CD8-positive, alpha-beta memory T cell (primary cell): Measurements from ENCODE around the gene CRYBG2. TPM values are rescaled to one million over a fixed set of nuclear protein-coding genes. Genes with fewer than 3 reads are reported as not detected.
"Not testable (repeated sequence)": the region's sequence is repeated elsewhere in the genome, so short reads cannot be mapped to it uniquely, and the experiment has no call there.

ENCODE experiments used
- CTCF ChIA-PET: fragments of 350-600 bp; sonication (Branson Sonifier 250); formaldehyde crosslinking; loops from one replicate; lab custom pipeline; 2021; ENCODE audit warnings: antibody characterized with exemption; lab: Charles Lee
- POLR2A ChIA-PET: fragments of 350-600 bp; sonication (Branson Sonifier 250); formaldehyde crosslinking; loops from one replicate; lab custom pipeline; 2021; ENCODE audit warnings: antibody characterized with exemption; lab: Charles Lee
- DNase-seq, 5 donors: peaks; one replicate each; pipeline versions ENCODE4 v3.0.0 to v3.0.0-alpha.2; 2020 to 2022; ENCODE audit warnings: mixed read lengths in 1 of 5
- H3K27ac ChIP-seq: one replicate; pipeline ENCODE4 v1.7.0; 2013; ENCODE audit warnings: low read depth, mild to moderate bottlenecking, low read length, moderate library complexity
- H3K27me3 ChIP-seq: 2 replicates; pipeline ENCODE4 v1.7.0; 2013; ENCODE audit warnings: low read length, mild to moderate bottlenecking; ENCODE audit not compliant: insufficient read depth, poor library complexity, severe bottlenecking
- H3K36me3 ChIP-seq: 2 replicates; pipeline ENCODE4 v1.7.0; 2013; ENCODE audit warnings: mild to moderate bottlenecking, low read length, moderate library complexity; ENCODE audit not compliant: insufficient read depth
- H3K4me1 ChIP-seq: 2 replicates; pipeline ENCODE4 v1.7.0; 2013; ENCODE audit warnings: mild to moderate bottlenecking, low read length, moderate library complexity; ENCODE audit not compliant: insufficient read depth
- H3K4me3 ChIP-seq: 2 replicates; pipeline ENCODE4 v1.7.0; 2013; ENCODE audit warnings: mild to moderate bottlenecking, low read length
- H3K9me3 ChIP-seq: 2 replicates; pipeline ENCODE4 v1.7.0; 2013; ENCODE audit warnings: mild to moderate bottlenecking, low read length
- H3K27ac Mint-ChIP-seq, 8 donors: one replicate each; pipeline ENCODE4 v1.8.0; 2020 to 2021; ENCODE audit warnings: mixed read lengths in 8 of 8, mild to moderate bottlenecking in 6 of 8, inconsistent platforms in 3 of 8, moderate library complexity in 3 of 8
- H3K27me3 Mint-ChIP-seq, 2 donors: one replicate each; pipeline ENCODE4 v1.8.0; 2020 to 2021; ENCODE audit warnings: mixed read lengths in 2 of 2, mild to moderate bottlenecking in 1 of 2, moderate library complexity in 1 of 2
- H3K36me3 Mint-ChIP-seq, 3 donors: one replicate each; pipeline ENCODE4 v1.8.0; 2020 to 2021; ENCODE audit warnings: mixed read lengths in 3 of 3, inconsistent platforms in 1 of 3, mild to moderate bottlenecking in 1 of 3
- H3K4me1 Mint-ChIP-seq, 3 donors: one replicate each; pipeline ENCODE4 v1.8.0; 2020 to 2021; ENCODE audit warnings: mixed read lengths in 3 of 3, inconsistent platforms in 1 of 3, mild to moderate bottlenecking in 1 of 3
- H3K4me3 Mint-ChIP-seq, 7 donors: one replicate each; pipeline ENCODE4 v1.8.0; 2020 to 2021; ENCODE audit warnings: mixed read lengths in 7 of 7, mild to moderate bottlenecking in 6 of 7, moderate library complexity in 4 of 7, inconsistent platforms in 2 of 7
- H3K9me3 Mint-ChIP-seq, 5 donors: one replicate each; pipeline ENCODE4 v1.8.0; 2020 to 2022; ENCODE audit warnings: mixed read lengths in 5 of 5, mild to moderate bottlenecking in 3 of 5, moderate library complexity in 2 of 5, inconsistent platforms in 1 of 5
- polyA plus RNA-seq: library from polyadenylated mRNA; unstranded; fragments of 300-500 nt; fragmentation: Illumina TruSeq; gene quantifications from one replicate; pipeline ENCODE4 v1.2.3, GENCODE V29; 2021
- total RNA-seq, 2 experiments: library from RNA; stranded (reverse); gene quantifications; one replicate each; pipeline ENCODE4 v1.2.3, GENCODE V29; 2021

The CRYBG2 gene
- total and polyA plus RNA-seq, 3 experiments from 2014 or later = 0.85 to 1.9 (median 1.3) TPM

DNA sequence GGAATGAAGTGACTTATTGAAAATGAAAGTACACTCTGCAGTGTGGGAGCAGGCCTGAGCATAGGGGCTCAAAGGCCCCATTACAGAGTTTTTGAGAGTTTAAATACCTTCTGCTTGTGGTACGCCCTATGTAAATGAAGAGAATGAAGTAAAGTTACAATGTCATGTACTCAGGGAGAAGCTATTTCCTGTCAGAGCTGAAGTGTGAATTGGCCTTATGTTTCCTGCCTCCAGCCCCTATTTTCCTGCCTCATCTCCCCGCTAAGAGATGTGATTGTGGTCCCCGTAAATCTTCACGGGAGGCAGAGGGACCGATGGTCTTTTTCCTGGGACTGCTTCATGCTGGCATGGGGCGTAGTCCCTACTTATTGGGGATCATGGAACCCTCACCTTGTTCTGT is 21.2 kb upstream of the CRYBG2 start:
- H3K27me3 ChIP-seq = no peaks in the 10 kb centered on the region
- ChIA-PET CTCF (interaction anchor here (0.6 to 8.6 kb wide), 14 partner anchors 14 to 780 kb away, joined by 3 to 144 read pairs (median 5); partner anchors contain the start of genes CD52, CEP85, SLC9A1 and ZNF593), POLR2A (interaction anchor here (0.6 to 1.3 kb wide), 2 partner anchors 16 to 32 kb away, joined by 3 to 4 read pairs; no protein-coding TSS in a partner anchor)
- Mint-ChIP-seq H3K27me3 (peaks cover 0 to 3% of the 10 kb centered on the region in 2 donors), H3K36me3 (peaks cover 0 to 8% (median 0%) of the 10 kb centered on the region in 3 donors), H3K4me3 (peak overlapping the region; percentile 25 to 79 (median 65)), H3K27ac (peak overlapping the region; percentile 41 to 93 (median 74)), H3K4me1 (peaks cover 85 to 96% (median 95%) of the 10 kb centered on the region in 3 donors), H3K9me3 (peaks cover 0 to 5% (median 0%) of the 10 kb centered on the region in 5 donors)
- peaks cover 99% of the 10 kb centered on the region for H3K4me1 ChIP-seq
- no peak overlapping the region for H3K4me3 ChIP-seq
- no peaks in the 10 kb centered on the region for H3K9me3 ChIP-seq
- H3K36me3 ChIP-seq = no peaks in the 10 kb centered on the region
- no peak for DNase-seq
- H3K27ac ChIP-seq = no peak overlapping the region

DNA sequence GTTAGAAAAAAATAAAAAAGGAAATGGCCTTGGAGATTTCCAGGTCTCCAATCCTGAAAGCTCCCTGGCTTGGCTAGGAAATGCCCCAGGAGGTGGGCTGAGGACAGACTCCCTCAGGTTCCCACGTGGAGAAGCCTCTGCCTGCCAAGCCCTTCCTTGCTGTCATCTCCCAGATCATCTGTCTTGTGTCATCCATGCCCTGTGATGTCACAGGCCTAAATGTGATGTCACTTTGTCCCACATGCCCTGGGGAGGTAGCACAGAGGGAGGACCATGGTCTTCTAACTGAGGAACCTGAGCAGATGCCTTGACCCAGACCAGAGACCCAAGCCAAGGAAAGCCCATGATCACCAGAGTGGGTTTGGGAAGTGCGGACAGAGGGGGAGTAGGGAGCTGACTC is 20.4 kb upstream of the CRYBG2 start:
- POLR2A ChIA-PET = interaction anchor here (1.1 to 1.3 kb wide), 2 partner anchors 10 to 15 kb away, joined by 3 to 4 read pairs; no protein-coding TSS in a partner anchor
- H3K36me3 Mint-ChIP-seq, H3K27me3 ChIP-seq, H3K9me3 ChIP-seq, H3K4me3 ChIP-seq, DNase-seq, H3K27ac ChIP-seq, H3K9me3 Mint-ChIP-seq, H3K27me3 Mint-ChIP-seq, H3K36me3 ChIP-seq: not testable (repeated sequence)
- Mint-ChIP-seq H3K4me3 (peak overlapping the region in 6 of 7 donors; percentile 49 to 79 (median 68)), H3K27ac (peak overlapping the region in 7 of 8 donors; percentile 60 to 93 (median 82)), H3K4me1 (peaks cover 86 to 97% (median 97%) of the 10 kb centered on the region in 3 donors)
- CTCF ChIA-PET = interaction anchor here (0.8 to 8.6 kb wide), 15 partner anchors 13 to 204 kb away, joined by 3 to 144 read pairs (median 6); partner anchors contain the start of genes CD52, CEP85 and ZNF593
- peaks cover 100% of the 10 kb centered on the region for H3K4me1 ChIP-seq

DNA sequence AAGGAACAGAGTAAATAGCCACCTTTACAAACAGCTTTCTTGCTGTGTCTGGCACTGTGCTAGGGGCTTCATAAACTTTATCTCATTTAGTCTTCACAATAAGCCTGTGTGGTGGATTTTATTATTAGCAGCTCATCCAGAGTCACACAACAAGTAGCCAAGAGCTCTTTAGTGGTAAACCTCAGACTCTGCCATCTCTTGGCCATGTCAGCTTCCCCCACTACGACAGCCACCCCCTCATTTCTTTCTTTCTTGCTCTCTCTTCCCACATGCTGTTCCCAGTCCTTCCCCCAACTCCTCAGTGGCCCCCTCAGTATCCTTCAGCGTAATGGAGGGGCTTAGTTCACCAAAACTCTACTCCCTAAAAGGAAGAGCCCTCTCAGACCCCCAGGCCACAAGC is 19.9 kb upstream of the CRYBG2 start:
- peak overlapping the region; percentile 60 to 93 (median 78) for H3K27ac Mint-ChIP-seq
- H3K4me3 ChIP-seq = no peak overlapping the region
- peak overlapping the region; percentile 1 to 71 (median 65) for H3K4me3 Mint-ChIP-seq
- H3K27me3 ChIP-seq = no peaks in the 10 kb centered on the region
- ChIA-PET CTCF (interaction anchor here (0.8 to 8.6 kb wide), 14 partner anchors 8 to 204 kb away, joined by 3 to 144 read pairs (median 6); partner anchors contain the start of genes CEP85 and ZNF593), POLR2A (interaction anchor here (1.1 kb wide), 1 partner anchor 10 kb away, joined by 3 read pairs; no protein-coding TSS in a partner anchor)
- no peaks in the 10 kb centered on the region for H3K36me3 ChIP-seq
- no peak overlapping the region for H3K27ac ChIP-seq
- H3K4me1 ChIP-seq = peaks cover 95% of the 10 kb centered on the region
- H3K36me3 Mint-ChIP-seq = peaks cover 0 to 7% (median 0%) of the 10 kb centered on the region in 3 donors
- DNase-seq = no peak
- peaks cover 0 to 5% (median 0%) of the 10 kb centered on the region in 5 donors for H3K9me3 Mint-ChIP-seq
- peaks cover 83 to 92% (median 91%) of the 10 kb centered on the region in 3 donors for H3K4me1 Mint-ChIP-seq
- H3K27me3 Mint-ChIP-seq = peaks cover 0 to 3% of the 10 kb centered on the region in 2 donors
- H3K9me3 ChIP-seq = no peaks in the 10 kb centered on the region

DNA sequence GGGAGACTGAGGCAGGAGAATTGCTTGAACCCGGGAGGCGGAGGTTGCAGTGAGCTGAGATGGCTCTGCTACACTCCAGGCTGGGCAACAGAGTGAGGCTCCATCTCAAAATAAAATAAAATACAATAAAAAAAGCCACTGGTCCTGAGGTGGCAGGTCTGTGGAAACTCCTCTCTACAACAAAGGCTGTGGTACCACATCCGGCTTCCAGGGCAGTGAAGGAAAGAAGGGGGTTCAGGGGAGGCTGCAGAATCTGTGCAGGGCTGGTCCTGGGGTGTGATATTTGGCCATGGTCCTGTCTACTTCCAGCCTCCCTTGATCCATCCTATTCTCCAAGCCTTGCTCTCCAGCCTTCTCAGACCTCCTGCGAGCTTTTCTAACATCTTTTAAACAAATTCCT is 19.4 kb upstream of the CRYBG2 start:
- Histone ChIP-seq H3K4me1 (peaks cover 90% of the 10 kb centered on the region), H3K4me3 (peak overlapping the region; percentile 3), H3K27me3 (no peaks in the 10 kb centered on the region), H3K36me3 (no peaks in the 10 kb centered on the region), H3K9me3 (no peaks in the 10 kb centered on the region), H3K27ac (no peak overlapping the region)
- H3K27ac Mint-ChIP-seq = peak overlapping the region; percentile 48 to 93 (median 80)
- CTCF ChIA-PET = interaction anchor here (0.7 to 8.6 kb wide), 14 partner anchors 9 to 203 kb away, joined by 3 to 144 read pairs (median 6); partner anchors contain the start of genes CEP85 and ZNF593
- DNase-seq = peak; percentile 27 to 69 (median 51)
- H3K27me3 Mint-ChIP-seq = peaks cover 0 to 1% of the 10 kb centered on the region in 2 donors
- H3K4me3 Mint-ChIP-seq = peak overlapping the region; percentile 1 to 71 (median 55)
- H3K4me1 Mint-ChIP-seq = peaks cover 81 to 92% (median 90%) of the 10 kb centered on the region in 3 donors
- peaks cover 0 to 5% (median 0%) of the 10 kb centered on the region in 5 donors for H3K9me3 Mint-ChIP-seq
- H3K36me3 Mint-ChIP-seq = peaks cover 0 to 4% (median 0%) of the 10 kb centered on the region in 3 donors
- POLR2A ChIA-PET = interaction anchor here (0.8 kb wide), 1 partner anchor 13 kb away, joined by 3 read pairs; no protein-coding TSS in a partner anchor

DNA sequence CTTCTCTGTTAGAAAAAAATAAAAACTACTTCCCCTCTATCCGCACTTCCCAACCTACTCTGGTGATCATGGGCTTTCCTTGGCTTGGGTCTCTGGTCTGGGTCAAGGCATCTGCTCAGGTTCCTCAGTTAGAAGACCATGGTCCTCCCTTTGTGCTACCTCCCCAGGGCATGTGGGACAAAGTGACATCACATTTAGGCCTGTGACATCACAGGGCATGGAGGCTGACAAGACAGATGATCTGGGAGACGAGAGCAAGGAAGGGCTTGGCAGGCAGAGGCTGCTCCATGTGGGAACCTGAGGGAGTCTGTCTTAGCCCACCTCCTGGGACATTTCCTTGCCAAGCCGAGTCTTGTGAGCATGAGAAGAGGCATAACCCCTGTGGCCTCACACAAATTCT is 18.7 kb upstream of the CRYBG2 start, which contains the start of gene ZNF683:
Gene ZNF683, minus strand, starts transcription at position 140 of the 400 bp plus-strand sequence. CDS start 4,179 bp downstream, outside the sequence.
- Mint-ChIP-seq H3K4me1 (peaks cover 81 to 92% (median 89%) of the 10 kb centered on the region in 3 donors), H3K4me3 (peak within 1 kb of the TSS; percentile 30 to 90 (median 70)), H3K27ac (peak within 1 kb of the TSS; percentile 48 to 93 (median 80))
- not testable (repeated sequence) for H3K9me3 ChIP-seq, H3K36me3 ChIP-seq, H3K27ac ChIP-seq, DNase-seq, H3K27me3 Mint-ChIP-seq, H3K9me3 Mint-ChIP-seq, H3K36me3 Mint-ChIP-seq, H3K27me3 ChIP-seq
- POLR2A ChIA-PET = interaction anchor here (0.8 kb wide), 1 partner anchor 12 kb away, joined by 3 read pairs; no protein-coding TSS in a partner anchor
- Histone ChIP-seq H3K4me1 (peaks cover 89% of the 10 kb centered on the region), H3K4me3 (peak within 1 kb of the TSS; percentile 3)
- CTCF ChIA-PET = interaction anchor here (0.7 to 8.6 kb wide), 7 partner anchors 9 to 86 kb away, joined by 3 to 144 read pairs (median 6); no protein-coding TSS in a partner anchor

DNA sequence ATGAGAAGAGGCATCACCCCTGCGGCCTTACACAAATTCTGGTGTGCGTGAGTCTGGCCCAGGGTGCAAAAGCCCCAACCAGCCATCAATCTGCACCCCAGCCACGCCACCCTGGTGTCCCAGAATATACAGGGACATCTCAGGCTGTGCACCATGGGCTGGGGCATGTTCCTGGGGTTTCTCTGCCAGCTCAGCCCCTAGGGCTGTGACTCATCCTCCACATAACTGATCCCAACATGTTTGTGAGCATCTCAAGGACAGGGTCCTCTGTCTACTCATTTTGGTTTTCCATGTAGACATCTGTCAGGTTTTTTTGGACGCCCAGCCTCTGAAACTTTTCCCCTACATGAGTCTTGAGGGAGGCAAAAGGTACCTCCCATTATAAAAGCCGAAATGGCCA is 18.1 kb upstream of the CRYBG2 start:
- peaks cover 75 to 90% (median 83%) of the 10 kb centered on the region in 3 donors for H3K4me1 Mint-ChIP-seq

DNA sequence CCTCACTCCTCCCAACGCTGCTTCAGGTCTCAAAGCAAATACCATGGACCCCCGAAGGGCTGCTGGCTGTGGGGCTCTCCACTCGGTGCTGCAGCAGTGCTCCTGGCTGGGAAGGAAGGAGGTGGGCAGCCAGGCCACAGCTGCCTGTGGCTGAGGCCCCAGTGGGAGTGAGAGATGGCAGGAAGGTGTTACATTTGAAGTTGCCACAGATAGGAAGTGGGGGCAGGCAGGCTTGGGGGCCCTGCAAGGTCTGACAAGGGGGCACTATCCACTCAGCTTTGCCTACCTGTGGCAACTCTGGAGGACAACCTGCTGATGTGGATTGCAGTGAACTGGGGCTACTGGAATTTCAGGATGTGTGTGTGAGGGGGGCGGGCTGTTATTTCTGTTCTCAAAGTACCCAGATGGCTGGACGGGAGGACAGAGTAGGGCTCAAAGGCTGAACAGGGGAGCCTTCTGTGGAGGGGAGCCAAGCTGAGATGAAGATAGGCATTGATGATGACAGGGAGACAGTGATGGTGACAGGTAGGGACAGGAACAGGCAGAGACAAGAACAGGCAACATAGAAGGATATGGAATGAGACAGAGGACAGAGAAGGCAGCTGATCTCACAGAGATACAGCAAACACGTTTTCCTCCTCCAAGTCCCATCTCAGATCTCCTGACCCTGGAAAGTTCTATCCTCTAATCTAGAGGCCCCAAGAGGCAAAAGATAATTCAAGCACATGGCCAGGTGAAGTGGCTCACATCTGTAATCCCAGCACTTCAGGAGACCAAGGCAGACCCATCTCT is 16.9 kb upstream of the CRYBG2 start:
- peak overlapping the region; percentile 25 for H3K4me3 ChIP-seq
- H3K36me3 ChIP-seq = no peaks in the 10 kb centered on the region
- no peaks in the 10 kb centered on the region for H3K27me3 Mint-ChIP-seq
- H3K4me1 ChIP-seq = peaks cover 73% of the 10 kb centered on the region
- peak overlapping the region; percentile 56 to 90 (median 82) for H3K4me3 Mint-ChIP-seq
- H3K27me3 ChIP-seq = no peaks in the 10 kb centered on the region
- H3K27ac ChIP-seq = peak overlapping the region; percentile 8
- POLR2A ChIA-PET = interaction anchor here (0.9 to 1.5 kb wide), 5 partner anchors 8 to 83 kb away, joined by 3 to 6 read pairs (median 3); no protein-coding TSS in a partner anchor
- no peaks in the 10 kb centered on the region for H3K9me3 ChIP-seq
- peaks cover 0 to 4% (median 4%) of the 10 kb centered on the region in 3 donors for H3K36me3 Mint-ChIP-seq
- CTCF ChIA-PET = interaction anchor here (1.3 to 2.4 kb wide), 7 partner anchors 8 to 86 kb away, joined by 4 to 14 read pairs (median 11); no protein-coding TSS in a partner anchor
- H3K4me1 Mint-ChIP-seq = peaks cover 64 to 81% (median 71%) of the 10 kb centered on the region in 3 donors
- peak in 2 of 5 donors; percentile 46 to 55 for DNase-seq
- H3K27ac Mint-ChIP-seq = peak overlapping the region; percentile 30 to 94 (median 80)
- H3K9me3 Mint-ChIP-seq = peaks cover 0 to 5% (median 0%) of the 10 kb centered on the region in 5 donors

More for the DNA sequence above, 18.1 kb upstream of the CRYBG2 start:
- H3K36me3 ChIP-seq = no peaks in the 10 kb centered on the region
- Mint-ChIP-seq H3K27me3 (no peaks in the 10 kb centered on the region), H3K4me3 (peak overlapping the region in 5 of 7 donors; percentile 12 to 71 (median 49)), H3K27ac (peak overlapping the region in 6 of 8 donors; percentile 60 to 88 (median 76)), H3K9me3 (peaks cover 0 to 5% (median 0%) of the 10 kb centered on the region in 5 donors), H3K36me3 (peaks cover 0 to 4% (median 1%) of the 10 kb centered on the region in 3 donors)
- no peak overlapping the region for H3K4me3 ChIP-seq
- ChIA-PET POLR2A (no interaction called here), CTCF (interaction anchor here (1.0 kb wide), 1 partner anchor 8 kb away, joined by 5 read pairs; no protein-coding TSS in a partner anchor)
- peaks cover 86% of the 10 kb centered on the region for H3K4me1 ChIP-seq
- H3K9me3 ChIP-seq = no peaks in the 10 kb centered on the region
- DNase-seq = no peak
- H3K27ac ChIP-seq = no peak overlapping the region
- no peaks in the 10 kb centered on the region for H3K27me3 ChIP-seq
